HCT116 (cell line): ENCODE results near the gene TFCP2L1. TPM values are rescaled to one million over a fixed set of nuclear protein-coding genes. Genes with fewer than 3 reads are reported as not detected.

ENCODE experiments used
- ATAC-seq: fragments of 200-7000 bp; cut with Tn5 transposase; 2 replicates; pipeline ENCODE4 v1.9.1; 2020; ENCODE audit warnings: mild to moderate bottlenecking, moderate library complexity
- BruUV-seq: library from RNA; stranded (reverse); fragments of 400-500 nt; replicated peaks from 2 replicates; lab custom pipeline; 2021; lab: Mats Ljungman, UMichigan
- CTCF ChIA-PET: fragments of 300-600 bp; sonication (Branson Sonifier 250); formaldehyde crosslinking; loops from one replicate; lab custom pipeline; 2021; ENCODE audit warnings: antibody characterized with exemption; lab: Charles Lee
- POLR2A ChIA-PET: fragments of 300-600, 350-600 bp; sonication (Branson Sonifier 250); formaldehyde crosslinking; loops from one replicate; lab custom pipeline; 2021; ENCODE audit warnings: antibody characterized with exemption; lab: Charles Lee
- RAD21 ChIA-PET, 2 experiments: fragments of 300-600 bp; sonication (Branson Sonifier 250); formaldehyde crosslinking; loops; one replicate each; lab custom pipeline; 2023; ENCODE audit warnings: low total read pairs in 2 of 2; ENCODE audit not compliant: uncharacterized antibody in 2 of 2, unreplicated experiment in 2 of 2, low non-redundant PET in 1 of 2; lab: Charles Lee
- DNase-seq: peaks from one replicate; pipeline ENCODE4 v3.0.0-alpha.2; 2010; ENCODE audit warnings: low read depth, low spot score
- H2AFZ ChIP-seq: fragments of 200-600 bp; shearing (Covaris generic), sonication (generic); 2 replicates; pipeline ENCODE4 v1.6.1; 2017; ENCODE audit warnings: low read depth, mixed run types, mixed read lengths, antibody characterized with exemption, low read length; ENCODE audit not compliant: poor library complexity, severe bottlenecking
- H3K27ac ChIP-seq: 2 replicates; pipeline ENCODE4 v1.5.1; 2012; ENCODE audit warnings: low read depth, low read length
- H3K27me3 ChIP-seq: fragments of 200-600 bp; sonication (generic); 2 replicates; pipeline ENCODE4 v1.6.1; 2016; ENCODE audit warnings: mixed run types, low read length, mixed read lengths; ENCODE audit not compliant: insufficient read depth
- H3K36me3 ChIP-seq, 2 experiments: fragments of 200-500 bp in 1 of 2; fragments of 200-600 bp in 1 of 2; sonication (Bioruptor generic) in 1 of 2; sonication (generic) in 1 of 2; 2 replicates each; pipeline versions ENCODE4 v1.5.1 to v1.6.1; 2014 to 2016; ENCODE audit warnings: low read length in 2 of 2, inconsistent platforms in 1 of 2, mixed read lengths in 1 of 2, mixed run types in 1 of 2; ENCODE audit not compliant: insufficient read depth in 2 of 2, control insufficient read depth in 1 of 2
- H3K4me1 ChIP-seq, 2 experiments: fragments of 200-600 bp in 1 of 2; sonication (generic) in 1 of 2; 2 replicates each; pipeline versions ENCODE4 v1.5.1 to v1.6.1; 2012 to 2017; ENCODE audit warnings: low read length in 2 of 2, inconsistent platforms in 1 of 2, mild to moderate bottlenecking in 1 of 2, mixed read lengths in 1 of 2, mixed run types in 1 of 2, moderate library complexity in 1 of 2; ENCODE audit not compliant: insufficient read depth in 2 of 2, control insufficient read depth in 1 of 2
- H3K4me2 ChIP-seq: fragments of 200-600 bp; sonication (generic); 2 replicates; pipeline ENCODE4 v1.6.1; 2017; ENCODE audit warnings: mixed run types, low read length, mixed read lengths
- H3K4me3 ChIP-seq, 2 experiments: fragments of 200-600 bp in 1 of 2; sonication (generic) in 1 of 2; replicated peaks in 1 of 2; 2 replicates each; pipeline ENCODE4 v1.5.1; 2011 to 2016; ENCODE audit warnings: low read length in 2 of 2, control low read depth in 1 of 2, low read depth in 1 of 2, mild to moderate bottlenecking in 1 of 2, mixed read lengths in 1 of 2, mixed run types in 1 of 2
- H3K79me2 ChIP-seq: fragments of 200-600 bp; sonication (generic); 2 replicates; pipeline ENCODE4 v1.6.1; 2017; ENCODE audit warnings: mild to moderate bottlenecking, mixed run types, low read length, moderate library complexity, mixed read lengths; ENCODE audit not compliant: insufficient read depth
- H3K9ac ChIP-seq: fragments of 200-600 bp; sonication (generic); 2 replicates; pipeline ENCODE4 v1.6.1; 2016; ENCODE audit warnings: low read length, mixed read lengths
- H3K9me2 ChIP-seq: fragments of 200-600 bp; sonication (generic), shearing (Covaris generic); 2 replicates; pipeline ENCODE4 v1.6.1; 2017; ENCODE audit warnings: mixed run types, mild to moderate bottlenecking, moderate library complexity; ENCODE audit not compliant: insufficient read depth
- H3K9me3 ChIP-seq, 2 experiments: fragments of 200-500 bp in 1 of 2; fragments of 200-600 bp in 1 of 2; sonication (Bioruptor generic) in 1 of 2; sonication (generic) in 1 of 2; 2 replicates each; pipeline ENCODE4 v1.6.1; 2014 to 2017; ENCODE audit warnings: low read length in 2 of 2, mixed read lengths in 2 of 2, inconsistent platforms in 1 of 2, low read depth in 1 of 2, mild to moderate bottlenecking in 1 of 2, mixed run types in 1 of 2, moderate library complexity in 1 of 2; ENCODE audit not compliant: control insufficient read depth in 1 of 2, insufficient read depth in 1 of 2
- H4K20me1 ChIP-seq: fragments of 200-600 bp; sonication (generic), shearing (Covaris generic); 2 replicates; pipeline ENCODE4 v1.6.1; 2017; ENCODE audit warnings: mixed run types, mild to moderate bottlenecking, moderate library complexity; ENCODE audit not compliant: insufficient read depth
- CEBPB ChIP-seq: IDR thresholded peaks from 2 replicates; pipeline ENCODE4 v1.6.1; 2012; ENCODE audit warnings: low read depth
- EGR1 ChIP-seq: IDR thresholded peaks from 2 replicates; pipeline ENCODE4 v1.6.1; 2012; ENCODE audit warnings: low read depth
- EZH2 ChIP-seq: fragments of 200-600 bp; sonication (generic); IDR thresholded peaks from 2 replicates; pipeline ENCODE4 v1.6.1; 2017; ENCODE audit warnings: antibody characterized with exemption, mixed run types
- EZH2phosphoT487 ChIP-seq: fragments of 200-600 bp; IDR thresholded peaks from 2 replicates; pipeline ENCODE4 v1.6.1; 2018; ENCODE audit warnings: antibody characterized with exemption, borderline replicate concordance
- SIN3A ChIP-seq: IDR thresholded peaks from 2 replicates; pipeline ENCODE4 v1.6.1; 2012; ENCODE audit warnings: low read depth
- SRF ChIP-seq: IDR thresholded peaks from 2 replicates; pipeline ENCODE4 v1.6.1; 2012; ENCODE audit warnings: low read depth
- intact Hi-C: fragments of 100-400 bp; cut with micrococcal nuclease; formaldehyde crosslinking; loops from 2 replicates; pipeline ENCODE4 v1.10.0; 2022
- total RNA-seq: library from RNA; stranded (reverse); gene quantifications from one replicate; pipeline ENCODE4 v1.2.1, GENCODE V29; 2021; ENCODE audit not compliant: unreplicated experiment

TFCP2L1 gene
- total RNA-seq, 1 experiment from 2014 or later = 8.4 TPM

DNA sequence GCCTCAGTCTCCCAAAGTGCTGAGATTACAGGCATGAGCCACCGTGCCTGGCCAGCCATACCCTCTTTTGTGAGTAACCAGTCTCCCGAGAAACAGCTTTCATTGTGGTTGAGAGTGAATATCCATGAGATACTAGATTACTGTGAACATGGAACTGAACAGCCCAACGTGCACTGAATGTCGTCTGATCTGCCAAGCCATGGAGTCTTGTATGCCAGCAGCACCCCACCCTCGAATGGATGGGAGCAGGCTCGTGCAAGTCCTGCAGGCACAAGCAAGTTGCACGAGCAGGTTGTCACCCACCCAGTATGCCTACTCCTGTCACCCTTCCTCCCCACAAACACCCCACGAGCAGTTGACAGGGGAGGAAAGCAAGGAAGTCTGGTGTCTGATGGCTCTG, 36.5 kb upstream of the TFCP2L1 start:
- Histone ChIP-seq H3K79me2 (no peaks in the 10 kb centered on the region), H3K27me3 (no peaks in the 10 kb centered on the region), H3K36me3 (no peaks in the 10 kb centered on the region), H3K9ac (no peak overlapping the region), H4K20me1 (no peaks in the 10 kb centered on the region), H3K4me3 (no peak overlapping the region), H3K27ac (no peak overlapping the region), H3K9me2 (no peaks in the 10 kb centered on the region), H3K9me3 (no peaks in the 10 kb centered on the region), H3K4me1 (no peaks in the 10 kb centered on the region), H3K4me2 (no peak overlapping the region), H2AFZ (no peak overlapping the region)
- intact Hi-C loops = no loop called here
- BruUV-seq = no TSS peak
- RAD21 ChIA-PET = no interaction called here
- TF ChIP-seq EZH2 (no peak), CEBPB (no peak), EGR1 (no peak), EZH2phosphoT487 (no peak), SRF (no peak), SIN3A (no peak)
- ATAC-seq (no peak), DNase-seq (no peak)
- POLR2A ChIA-PET = no interaction called here
- CTCF ChIA-PET = interaction anchor here (3.0 to 3.3 kb wide), 2 partner anchors 193 to 226 kb away, joined by 8 to 13 read pairs; no protein-coding TSS in a partner anchor

- ATAC-seq = no peak
Measured at GRCh38 chr2:121319941-121320340, 34.9 kb upstream of the TFCP2L1 start.

More at GRCh38 chr2:121319941-121320340, 34.9 kb upstream of the TFCP2L1 start:
- no peaks in the 10 kb centered on the region for H3K9me3 ChIP-seq
- no peak for TF ChIP-seq SRF
- H3K4me3 ChIP-seq = no peak overlapping the region
- no peaks in the 10 kb centered on the region for H4K20me1 ChIP-seq
- H3K27ac ChIP-seq = no peak overlapping the region
- ChIA-PET CTCF (interaction anchor here (3.0 to 3.3 kb wide), 2 partner anchors 191 to 225 kb away, joined by 8 to 13 read pairs; no protein-coding TSS in a partner anchor), POLR2A (no interaction called here), RAD21 (interaction anchor here in 1 of 2 experiments (1.1 kb wide), 1 partner anchor 225 kb away, joined by 6 read pairs; no protein-coding TSS in a partner anchor)
- no peaks in the 10 kb centered on the region for H3K36me3 ChIP-seq
- H3K79me2 ChIP-seq = no peaks in the 10 kb centered on the region
- no peaks in the 10 kb centered on the region for H3K27me3 ChIP-seq
- no peak for DNase-seq
- no peak overlapping the region for H3K9ac ChIP-seq
- H3K9me2 ChIP-seq = no peaks in the 10 kb centered on the region
- intact Hi-C loops = no loop called here
- H3K4me1 ChIP-seq = no peaks in the 10 kb centered on the region
- no TSS peak for BruUV-seq
- no peak overlapping the region for H3K4me2 ChIP-seq
- H2AFZ ChIP-seq = no peak overlapping the region
